IMR-90 (cell line): ENCODE data around the gene CNNM1. TPM values are rescaled to one million over a fixed set of nuclear protein-coding genes. Genes with fewer than 3 reads are reported as not detected.

Source experiments
- ATAC-seq: fragments of 200-7000 bp; cut with Tn5 transposase; 2 replicates; pipeline ENCODE4 v1.9.1; 2020; ENCODE audit warnings: low read depth, mild to moderate bottlenecking, moderate library complexity
- BruUV-seq: library from RNA; stranded (reverse); fragments of 400-500 nt; replicated peaks from 2 replicates; lab custom pipeline; 2021; lab: Mats Ljungman, UMichigan
- CTCF ChIA-PET: fragments of 300-600 bp; formaldehyde crosslinking; extraction: SDS; loops from one replicate; lab custom pipeline; 2021; ENCODE audit warnings: antibody characterized with exemption; lab: Yijun Ruan, JAX
- POLR2A ChIA-PET: fragments of 300-600 bp; sonication (Branson Sonifier 250); formaldehyde crosslinking; loops from one replicate; lab custom pipeline; 2022; ENCODE audit warnings: antibody characterized with exemption; ENCODE audit not compliant: unreplicated experiment; lab: Charles Lee
- DNase-seq: peaks from one replicate; pipeline ENCODE4 v3.0.0; 2013
- H2AFZ ChIP-seq: replicated peaks from 2 replicates; pipeline ENCODE3; 2013; ENCODE audit warnings: low read length, mild to moderate bottlenecking; ENCODE audit not compliant: poor library complexity
- H2AK5ac ChIP-seq: 2 replicates; pipeline ENCODE4 v1.6.1; 2013; ENCODE audit warnings: low read depth, low read length, inconsistent platforms
- H2AK9ac ChIP-seq: replicated peaks from 2 replicates; pipeline ENCODE3; 2013; ENCODE audit warnings: mild to moderate bottlenecking, low read depth, low read length, moderate library complexity; ENCODE audit not compliant: poor library complexity
- H2BK120ac ChIP-seq: 2 replicates; pipeline ENCODE4 v1.6.1; 2013; ENCODE audit warnings: low read depth, low read length, inconsistent platforms
- H2BK15ac ChIP-seq: 3 replicates; pipeline ENCODE4 v1.6.1; 2013; ENCODE audit warnings: low read depth, low read length, inconsistent platforms
- H2BK20ac ChIP-seq: 2 replicates; pipeline ENCODE4 v1.6.1; 2013; ENCODE audit warnings: low read depth, mild to moderate bottlenecking, inconsistent platforms, low read length, moderate library complexity
- H2BK5ac ChIP-seq: 2 replicates; pipeline ENCODE4 v1.6.1; 2013; ENCODE audit warnings: mild to moderate bottlenecking, low read depth, low read length, inconsistent platforms; ENCODE audit not compliant: poor library complexity, severe bottlenecking
- H3K14ac ChIP-seq: replicated peaks from 2 replicates; pipeline ENCODE4 v1.6.1; 2013; ENCODE audit warnings: low read depth, low read length, inconsistent platforms
- H3K18ac ChIP-seq: 2 replicates; pipeline ENCODE4 v1.6.1; 2013; ENCODE audit warnings: low read depth, low read length, control low read depth
- H3K23ac ChIP-seq: 2 replicates; pipeline ENCODE4 v1.6.1; 2013; ENCODE audit warnings: low read depth, low read length, inconsistent platforms
- H3K27ac ChIP-seq: 2 replicates; pipeline ENCODE4 v1.5.1; 2013; ENCODE audit warnings: mild to moderate bottlenecking, control low read depth, low read length; ENCODE audit not compliant: insufficient read depth
- H3K27me3 ChIP-seq: 2 replicates; pipeline ENCODE4 v1.6.1; 2013; ENCODE audit warnings: low read length; ENCODE audit not compliant: control insufficient read depth, insufficient read depth
- H3K36me3 ChIP-seq: 2 replicates; pipeline ENCODE4 v1.6.1; 2013; ENCODE audit warnings: low read length, mixed read lengths; ENCODE audit not compliant: control insufficient read depth, insufficient read depth
- H3K4ac ChIP-seq: 2 replicates; pipeline ENCODE4 v1.6.1; 2013; ENCODE audit warnings: low read depth, low read length, inconsistent platforms
- H3K4me1 ChIP-seq: 2 replicates; pipeline ENCODE4 v1.6.1; 2013; ENCODE audit warnings: low read length, mixed read lengths; ENCODE audit not compliant: control insufficient read depth, insufficient read depth
- H3K4me2 ChIP-seq: 2 replicates; pipeline ENCODE4 v1.6.1; 2013; ENCODE audit warnings: low read depth, mild to moderate bottlenecking, control low read depth, low read length, moderate library complexity
- H3K4me3 ChIP-seq: 2 replicates; pipeline ENCODE4 v1.5.1; 2013; ENCODE audit warnings: low read depth, mild to moderate bottlenecking, control low read depth, low read length, moderate library complexity; ENCODE audit not compliant: insufficient read depth
- H3K56ac ChIP-seq: 2 replicates; pipeline ENCODE4 v1.6.1; 2013; ENCODE audit warnings: low read length, inconsistent platforms; ENCODE audit not compliant: insufficient read depth; ENCODE audit errors: extremely low read depth
- H3K79me1 ChIP-seq, 2 experiments: 2 replicates each; pipeline ENCODE4 v1.6.1; 2013; ENCODE audit warnings: low read length in 2 of 2, inconsistent platforms in 1 of 2, low read depth in 1 of 2
- H3K9ac ChIP-seq: 2 replicates; pipeline ENCODE4 v1.6.1; 2013; ENCODE audit warnings: low read depth, low read length, control low read depth
- H3K9me1 ChIP-seq: 2 replicates; pipeline ENCODE4 v1.6.1; 2013; ENCODE audit warnings: low read length, inconsistent platforms; ENCODE audit not compliant: insufficient read depth
- H3K9me3 ChIP-seq: 2 replicates; pipeline ENCODE4 v1.6.1; 2013; ENCODE audit warnings: low read length; ENCODE audit not compliant: control insufficient read depth, insufficient read depth
- H4K20me1 ChIP-seq: 2 replicates; pipeline ENCODE4 v1.6.1; 2013; ENCODE audit warnings: low read length, inconsistent platforms; ENCODE audit not compliant: insufficient read depth
- H4K5ac ChIP-seq: 2 replicates; pipeline ENCODE4 v1.6.1; 2013; ENCODE audit warnings: mild to moderate bottlenecking, low read depth, low read length, control low read depth
- H4K8ac ChIP-seq, 2 experiments: 2 replicates each; pipeline ENCODE4 v1.6.1; 2013; ENCODE audit warnings: low read depth in 2 of 2, low read length in 2 of 2, control low read depth in 1 of 2, inconsistent platforms in 1 of 2
- H4K91ac ChIP-seq: 2 replicates; pipeline ENCODE4 v1.6.1; 2013; ENCODE audit warnings: low read depth, low read length, inconsistent platforms; ENCODE audit not compliant: insufficient read depth
- CEBPB ChIP-seq: IDR thresholded peaks from 2 replicates; pipeline ENCODE4 v1.6.1; 2012; ENCODE audit warnings: low read depth, low read length, improper control_type of control experiment
- CTCF ChIP-seq: conservative IDR thresholded peaks from 2 replicates; pipeline ENCODE4 v1.5.1; 2012; ENCODE audit warnings: mild to moderate bottlenecking, low read depth, low read length, improper control_type of control experiment
- WGBS, 2 experiments: methylation state at CpG; one replicate each; pipeline versions ENCODE4 v1.1.5 to v1.1.7; 2013; ENCODE audit warnings: missing lambda C conversion rate in 2 of 2; ENCODE audit not compliant: insufficient read length in 1 of 2; ENCODE audit errors: extremely low coverage in 2 of 2; 5-methylcytosine and 5-hydroxymethylcytosine counted together
- dilution Hi-C: fragments of 300-500 bp; cut with HindIII; formaldehyde crosslinking; loops from one replicate; pipeline ENCODE4 v1.14.3; 2018; ENCODE audit warnings: low sequenced_read_pairs; ENCODE audit not compliant: unreplicated experiment
- in situ Hi-C: fragments of 300-500 bp; cut with MboI; formaldehyde crosslinking; loops from 3 replicates; pipeline ENCODE4 v1.14.3; 2019; ENCODE audit warnings: low sequenced_read_pairs, inconsistent platforms, mixed read lengths
- intact Hi-C: fragments of 100-400 bp; cut with micrococcal nuclease; formaldehyde crosslinking; loops from 2 replicates; pipeline ENCODE4 v1.10.0; 2022
- polyA plus RNA-seq, 3 experiments: library from polyadenylated mRNA; depleted of rRNA; stranded (reverse); fragments of >200 nt; gene quantifications; 2 replicates each; pipeline ENCODE4 v1.2.3, GENCODE V29; 2012; ENCODE audit warnings: low replicate concordance in 1 of 3
- total RNA-seq: library from RNA; depleted of rRNA; stranded (reverse); fragments of >200 nt; gene quantifications from 2 replicates; pipeline ENCODE4 v1.2.3, GENCODE V29; 2012

The CNNM1 gene
- total and polyA plus RNA-seq, 2 of the 4 experiments (the other 2 are of a cell fraction) = 0.18 to 0.39 TPM

- Histone ChIP-seq H3K9me3 (no peaks in the 10 kb centered on the region), H3K27me3 (no peaks in the 10 kb centered on the region), H3K4me1 (no peaks in the 10 kb centered on the region), H4K5ac (no peak overlapping the region), H2AK5ac (no peak overlapping the region), H3K23ac (no peak overlapping the region), H2BK120ac (no peak overlapping the region), H3K9ac (no peak overlapping the region), H3K4me2 (no peak overlapping the region), H4K8ac (no peak overlapping the region), H4K20me1 (no peaks in the 10 kb centered on the region), H3K27ac (no peak overlapping the region), H3K9me1 (no peaks in the 10 kb centered on the region), H2AFZ (no peak overlapping the region), H3K56ac (no peak overlapping the region), H3K36me3 (peaks cover 22% of the 10 kb centered on the region), H3K18ac (no peak overlapping the region), H2BK20ac (no peak overlapping the region), H3K79me1 (peaks cover 9 to 24% of the 10 kb centered on the region in 2 experiments), H4K91ac (no peak overlapping the region), H2BK5ac (no peak overlapping the region), H3K4ac (no peak overlapping the region), H2BK15ac (no peak overlapping the region), H3K4me3 (no peak overlapping the region), H2AK9ac (no peak overlapping the region), H3K14ac (no peak overlapping the region)
- BruUV-seq = no TSS peak
- ChIA-PET POLR2A (no interaction called here), CTCF (no interaction called here)
- no peak for ATAC-seq
- intact Hi-C loops = no loop called here
- in situ Hi-C loops = no loop called here
- DNase-seq = no peak
- WGBS, 2 experiments = 89% methylated on average over 2 of the region's 3 CpGs; no CpG with 5 or more reads in 1 of the 2 experiments
- dilution Hi-C loops = no loop called here
- peak; percentile 57 for TF ChIP-seq CEBPB
- no peak for TF ChIP-seq CTCF
Measured at GRCh38 chr10:99421233-99421739, 92.1 kb downstream of the CNNM1 start.
